GM10266 (cell line): ENCODE measurements around the gene USP34.

ENCODE experiments used
- DNase-seq: peaks from one replicate; pipeline ENCODE4 v3.0.0; 2012; ENCODE audit errors: extremely low spot score
- TF ChIP-seq, protein P1 (sequence below): IDR thresholded peaks from 2 replicates; pipeline ENCODE4 v1.5.1; 2012; ENCODE audit warnings: mild to moderate bottlenecking, low read depth; ENCODE audit not compliant: control insufficient read depth, insufficient read depth; ENCODE audit errors: missing control alignments

USP34 gene, protein sequence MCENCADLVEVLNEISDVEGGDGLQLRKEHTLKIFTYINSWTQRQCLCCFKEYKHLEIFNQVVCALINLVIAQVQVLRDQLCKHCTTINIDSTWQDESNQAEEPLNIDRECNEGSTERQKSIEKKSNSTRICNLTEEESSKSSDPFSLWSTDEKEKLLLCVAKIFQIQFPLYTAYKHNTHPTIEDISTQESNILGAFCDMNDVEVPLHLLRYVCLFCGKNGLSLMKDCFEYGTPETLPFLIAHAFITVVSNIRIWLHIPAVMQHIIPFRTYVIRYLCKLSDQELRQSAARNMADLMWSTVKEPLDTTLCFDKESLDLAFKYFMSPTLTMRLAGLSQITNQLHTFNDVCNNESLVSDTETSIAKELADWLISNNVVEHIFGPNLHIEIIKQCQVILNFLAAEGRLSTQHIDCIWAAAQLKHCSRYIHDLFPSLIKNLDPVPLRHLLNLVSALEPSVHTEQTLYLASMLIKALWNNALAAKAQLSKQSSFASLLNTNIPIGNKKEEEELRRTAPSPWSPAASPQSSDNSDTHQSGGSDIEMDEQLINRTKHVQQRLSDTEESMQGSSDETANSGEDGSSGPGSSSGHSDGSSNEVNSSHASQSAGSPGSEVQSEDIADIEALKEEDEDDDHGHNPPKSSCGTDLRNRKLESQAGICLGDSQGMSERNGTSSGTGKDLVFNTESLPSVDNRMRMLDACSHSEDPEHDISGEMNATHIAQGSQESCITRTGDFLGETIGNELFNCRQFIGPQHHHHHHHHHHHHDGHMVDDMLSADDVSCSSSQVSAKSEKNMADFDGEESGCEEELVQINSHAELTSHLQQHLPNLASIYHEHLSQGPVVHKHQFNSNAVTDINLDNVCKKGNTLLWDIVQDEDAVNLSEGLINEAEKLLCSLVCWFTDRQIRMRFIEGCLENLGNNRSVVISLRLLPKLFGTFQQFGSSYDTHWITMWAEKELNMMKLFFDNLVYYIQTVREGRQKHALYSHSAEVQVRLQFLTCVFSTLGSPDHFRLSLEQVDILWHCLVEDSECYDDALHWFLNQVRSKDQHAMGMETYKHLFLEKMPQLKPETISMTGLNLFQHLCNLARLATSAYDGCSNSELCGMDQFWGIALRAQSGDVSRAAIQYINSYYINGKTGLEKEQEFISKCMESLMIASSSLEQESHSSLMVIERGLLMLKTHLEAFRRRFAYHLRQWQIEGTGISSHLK (N-terminal part only)

DNA sequence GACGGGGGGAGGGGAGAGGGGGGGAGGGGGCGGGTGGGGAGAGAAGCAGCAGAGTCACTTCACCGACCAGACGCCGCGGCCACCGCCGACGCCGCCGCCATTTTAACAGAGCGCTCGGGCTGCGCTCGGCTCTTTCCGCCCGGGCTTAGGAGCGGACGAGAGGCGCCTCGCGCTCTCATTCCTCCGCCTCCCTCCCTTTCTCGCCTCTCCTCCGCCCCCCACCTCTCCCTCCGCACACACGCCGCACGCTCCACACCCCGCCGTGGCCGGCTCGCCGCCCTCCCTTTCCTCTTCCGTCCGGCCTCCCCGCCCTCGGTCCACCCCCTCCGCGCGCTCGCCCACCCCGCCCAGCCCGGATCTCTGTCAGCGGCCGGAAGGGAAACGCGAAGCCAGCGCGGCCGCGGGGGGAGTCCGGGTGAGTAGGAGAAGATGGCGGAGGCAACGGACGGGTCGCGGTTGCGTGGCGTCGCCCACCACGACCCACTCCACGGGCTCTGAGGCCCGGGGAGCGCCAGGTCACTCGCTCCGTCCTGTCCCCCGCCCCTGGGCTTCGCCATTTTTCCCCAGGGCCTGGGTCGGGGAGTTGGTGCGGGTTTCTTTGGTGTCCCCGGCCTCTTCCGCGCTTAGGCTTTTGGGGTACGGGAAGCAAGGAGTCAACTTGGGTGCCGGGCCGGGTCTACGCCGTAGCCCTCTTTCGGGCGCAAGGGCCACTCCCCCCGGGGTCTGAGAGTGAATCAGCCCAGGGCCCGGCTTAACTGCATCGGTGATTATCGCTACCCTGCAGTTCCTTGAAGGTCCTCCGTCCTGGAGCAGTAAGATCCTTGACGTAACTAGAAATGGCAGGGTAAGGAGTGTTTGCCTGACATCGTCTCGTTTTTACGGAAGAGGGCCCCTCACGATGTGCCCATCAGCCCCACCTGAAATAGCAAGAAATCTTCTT, at the start of gene USP34:
USP34 (minus strand) TSS at position 123 of the 940 bp plus-strand sequence. CDS start 395 bp downstream, outside the sequence.
- TF ChIP-seq, protein P1, sequence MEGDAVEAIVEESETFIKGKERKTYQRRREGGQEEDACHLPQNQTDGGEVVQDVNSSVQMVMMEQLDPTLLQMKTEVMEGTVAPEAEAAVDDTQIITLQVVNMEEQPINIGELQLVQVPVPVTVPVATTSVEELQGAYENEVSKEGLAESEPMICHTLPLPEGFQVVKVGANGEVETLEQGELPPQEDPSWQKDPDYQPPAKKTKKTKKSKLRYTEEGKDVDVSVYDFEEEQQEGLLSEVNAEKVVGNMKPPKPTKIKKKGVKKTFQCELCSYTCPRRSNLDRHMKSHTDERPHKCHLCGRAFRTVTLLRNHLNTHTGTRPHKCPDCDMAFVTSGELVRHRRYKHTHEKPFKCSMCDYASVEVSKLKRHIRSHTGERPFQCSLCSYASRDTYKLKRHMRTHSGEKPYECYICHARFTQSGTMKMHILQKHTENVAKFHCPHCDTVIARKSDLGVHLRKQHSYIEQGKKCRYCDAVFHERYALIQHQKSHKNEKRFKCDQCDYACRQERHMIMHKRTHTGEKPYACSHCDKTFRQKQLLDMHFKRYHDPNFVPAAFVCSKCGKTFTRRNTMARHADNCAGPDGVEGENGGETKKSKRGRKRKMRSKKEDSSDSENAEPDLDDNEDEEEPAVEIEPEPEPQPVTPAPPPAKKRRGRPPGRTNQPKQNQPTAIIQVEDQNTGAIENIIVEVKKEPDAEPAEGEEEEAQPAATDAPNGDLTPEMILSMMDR: no peak

DNA sequence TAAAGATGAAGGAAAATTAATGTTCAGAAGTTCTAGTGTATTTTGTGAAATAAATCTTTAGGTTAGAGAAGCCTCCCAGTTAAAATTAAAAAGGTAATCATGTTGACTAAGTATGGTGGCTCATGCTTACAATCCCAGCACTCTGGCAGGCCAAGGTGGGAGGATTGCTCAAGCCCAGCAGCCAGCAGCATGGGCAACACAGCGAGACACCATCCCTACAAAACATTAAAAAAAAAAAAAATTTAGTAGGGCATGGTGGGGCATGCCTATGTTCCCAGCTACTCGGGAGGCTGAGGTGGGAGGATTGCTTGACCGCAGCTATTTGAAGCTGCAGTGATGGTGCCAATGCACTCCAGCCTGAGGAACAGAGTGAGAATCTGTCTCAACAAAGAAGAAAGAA, 49.4 kb upstream of the USP34 start:
- TF ChIP-seq, protein P1: no peak
- DNase-seq: no peak

More for the DNA sequence above, at the start of gene USP34:
- DNase-seq: peak; percentile 94

GRCh38 chr2:61512768-61513398, 42.0 kb upstream of the USP34 start:
- TF ChIP-seq, protein P1: no peak
- DNase-seq: no peak

GRCh38 chr2:61510674-61511671, 40.1 kb upstream of the USP34 start:
- DNase-seq: no peak
- TF ChIP-seq, protein P1: no peak

GRCh38 chr2:61504949-61505348, 34.1 kb upstream of the USP34 start:
- TF ChIP-seq, protein P1: no peak
- DNase-seq: no peak
